ENCODE measurements around the gene WDR70.
"Not testable (repeated sequence)": the region's sequence is repeated elsewhere in the genome, so short reads cannot be mapped to it uniquely, and the experiment has no call there.

The WDR70 gene

DNA sequence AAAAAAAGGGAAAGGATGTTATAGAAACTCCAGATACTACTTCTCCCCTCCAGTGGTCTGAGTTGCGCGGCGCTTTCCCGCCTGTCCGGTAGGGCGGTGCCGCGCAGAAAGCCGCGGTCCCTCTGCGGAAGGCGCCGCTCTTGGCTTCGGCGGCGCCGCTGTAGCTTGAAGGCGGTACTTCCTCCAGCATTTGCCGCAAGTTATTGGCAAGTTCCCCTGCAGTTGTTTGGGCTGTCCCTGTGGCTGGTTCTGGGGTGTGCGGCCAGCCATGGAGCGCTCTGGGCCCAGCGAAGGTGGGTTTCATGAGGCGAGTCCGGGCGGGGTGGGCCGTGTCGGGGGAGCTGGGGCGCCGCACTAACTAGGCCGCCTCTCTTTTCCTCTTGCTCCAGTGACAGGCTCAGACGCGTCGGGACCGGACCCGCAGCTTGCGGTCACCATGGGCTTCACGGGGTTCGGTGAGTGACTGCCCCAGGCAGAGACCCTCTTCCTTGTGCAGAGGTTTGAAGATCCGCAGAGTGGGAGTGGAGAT is at the start of gene WDR70:
WDR70 (plus strand) TSS at position 219 of the 529 bp plus-strand sequence; CDS start at position 269, 50 bp downstream.
- DNase-seq, result peak; percentile 86

- DNase-seq, result not testable (repeated sequence)
Measured at GRCh38 chr5:37334754-37335153, 44.4 kb upstream of the WDR70 start.

DNA sequence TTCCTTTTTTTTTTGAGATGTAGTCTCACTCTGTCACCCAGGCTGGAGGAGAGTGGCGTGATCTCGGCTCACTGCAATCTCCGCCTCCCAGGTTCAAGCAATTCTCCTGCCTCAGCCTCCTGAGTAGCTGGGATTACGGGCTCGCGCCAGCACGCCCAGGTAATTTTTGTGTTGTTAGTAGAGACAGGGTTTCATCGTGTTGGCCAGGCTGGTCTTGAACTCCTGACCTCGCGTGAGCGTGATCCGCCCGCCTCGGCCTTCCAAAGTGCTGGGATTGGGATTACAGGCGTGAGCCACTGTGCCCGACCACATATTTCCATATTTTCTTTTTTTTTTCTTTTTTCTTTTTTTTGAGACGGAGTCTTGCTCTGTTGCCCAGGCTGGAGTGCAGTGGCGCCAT is 36.4 kb upstream of the WDR70 start:
- not testable (repeated sequence) for DNase-seq

DNA sequence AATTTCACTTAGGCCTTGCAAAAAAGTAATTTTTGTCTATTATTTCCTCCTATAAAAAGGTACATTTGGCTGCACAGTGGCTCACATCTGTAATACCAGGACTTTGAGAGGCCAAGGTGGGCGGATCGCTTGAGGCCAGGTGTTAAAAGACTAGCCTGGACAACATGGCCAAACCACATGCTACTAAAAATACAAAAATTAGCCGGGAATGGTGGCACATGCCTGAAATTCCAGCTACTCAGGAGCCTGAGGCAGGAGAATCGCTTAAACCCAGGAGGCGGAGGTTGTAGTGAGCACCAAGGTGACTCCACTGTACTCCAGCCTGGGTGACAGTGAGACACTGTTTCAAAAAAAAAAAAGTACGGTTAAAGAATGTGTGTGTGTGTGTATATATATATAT is 24.0 kb upstream of the WDR70 start:
- DNase-seq, result no peak

DNA sequence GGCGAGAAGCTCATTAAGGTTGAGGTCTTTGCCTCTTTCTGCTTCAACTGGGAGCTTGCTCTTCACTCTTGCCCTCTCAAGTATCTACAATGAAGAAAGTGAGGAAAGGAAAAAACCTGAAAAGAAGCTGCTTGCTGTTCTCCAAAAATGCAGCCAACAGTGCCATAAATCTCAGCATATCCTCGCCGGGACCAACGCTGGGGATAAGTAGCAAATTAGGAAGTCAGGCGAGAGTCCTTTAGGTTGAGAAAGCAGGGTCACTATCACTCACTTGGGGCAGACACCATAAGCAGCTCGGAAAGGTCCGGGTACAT is 8.6 kb upstream of the WDR70 start:
- no peak for DNase-seq

GRCh38 chr5:37370864-37371726 is 8.0 kb upstream of the WDR70 start, which contains the start of gene NUP155:
NUP155 (minus strand) TSS chr5:37371106; CDS start chr5:37370977, 129 bp downstream.
- DNase-seq, result peak; percentile 90

GRCh38 chr5:37375091-37375490 is 4.0 kb upstream of the WDR70 start:
- no peak for DNase-seq

- DNase-seq, result not testable (repeated sequence)
Measured at GRCh38 chr5:37378066-37378465, 1.1 kb upstream of the WDR70 start.

DNA sequence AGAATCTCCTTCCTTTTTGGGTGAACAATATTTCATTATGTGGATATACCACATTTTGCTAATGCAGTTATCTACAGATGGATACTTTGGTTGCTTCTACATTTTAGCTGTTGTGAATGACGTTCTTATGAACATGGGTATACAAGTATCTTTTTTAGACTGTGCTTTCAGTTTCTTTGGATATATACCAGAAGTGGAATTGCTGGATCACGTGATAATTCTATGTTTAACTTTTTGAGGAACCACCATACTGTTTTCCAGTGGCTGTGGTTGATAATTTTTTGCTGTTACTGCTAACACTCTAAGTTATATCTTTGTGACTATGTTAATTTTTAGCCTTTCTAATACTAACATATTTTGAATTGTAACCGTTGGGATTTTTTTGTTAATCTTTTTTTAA is 12.5 kb downstream of the WDR70 start:
- DNase-seq, result no peak

DNA sequence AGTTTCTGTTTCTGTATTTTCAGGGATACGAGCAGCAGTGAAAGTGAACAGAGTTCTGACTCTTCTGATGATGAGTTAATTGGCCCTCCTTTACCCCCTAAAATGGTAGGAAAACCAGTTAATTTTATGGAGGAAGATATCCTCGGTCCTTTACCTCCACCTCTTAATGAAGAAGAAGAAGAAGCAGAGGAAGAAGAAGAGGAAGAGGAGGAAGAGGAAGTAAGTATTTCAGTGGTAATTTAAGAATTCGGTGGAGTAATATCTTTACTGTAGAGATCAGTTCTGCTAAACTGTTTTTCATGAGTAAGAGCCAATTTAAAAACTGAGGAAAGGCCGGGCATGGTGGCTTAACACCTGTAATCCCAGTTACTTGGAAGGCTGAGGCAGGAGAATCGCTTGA is 17.2 kb downstream of the WDR70 start:
- DNase-seq, result no peak

- no peak for DNase-seq
Measured at GRCh38 chr5:37400501-37400900, 21.4 kb downstream of the WDR70 start.

DNA sequence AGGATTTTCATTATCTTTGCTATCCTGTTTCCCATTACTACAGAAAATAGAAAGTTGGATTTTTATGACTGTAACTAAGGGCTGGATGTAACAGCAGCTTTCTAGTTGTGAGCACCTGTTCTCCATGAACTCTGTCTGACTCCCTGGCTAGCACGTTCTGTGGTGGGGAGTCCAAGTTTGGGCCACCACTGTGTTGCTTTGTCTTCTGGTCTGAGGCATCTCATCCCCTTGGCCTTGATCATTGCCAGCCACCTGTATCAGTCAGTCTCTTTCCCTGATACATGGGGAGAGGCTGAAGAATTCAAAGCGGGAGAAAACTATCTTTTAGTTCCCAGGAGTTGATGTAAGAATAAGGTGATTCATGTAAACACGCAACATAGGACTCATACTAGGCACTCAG is 33.4 kb downstream of the WDR70 start:
- no peak for DNase-seq

GRCh38 chr5:37415456-37415855 is 36.3 kb downstream of the WDR70 start:
- DNase-seq, result not testable (repeated sequence)

DNA sequence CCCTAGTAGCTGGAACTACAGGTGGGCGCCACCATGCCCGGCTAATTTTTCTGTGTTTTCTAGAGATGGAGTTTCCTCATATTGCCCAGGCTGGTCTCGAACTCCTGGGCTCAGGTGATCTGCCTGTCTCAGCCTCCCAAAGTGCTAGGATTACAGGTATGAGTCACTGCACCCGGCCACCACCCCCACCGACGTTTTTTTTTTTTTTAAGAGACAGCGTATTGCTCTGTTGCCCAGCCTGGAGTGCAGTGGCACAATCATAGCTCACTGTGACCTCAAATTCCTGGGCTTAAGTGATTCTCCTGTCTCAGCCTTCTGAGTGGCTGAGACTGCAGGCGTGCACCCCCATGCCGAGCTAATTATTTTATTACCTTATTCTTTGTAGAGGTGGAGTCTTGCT is 38.2 kb downstream of the WDR70 start:
- DNase-seq, result no peak

- DNase-seq, result no peak
Measured at GRCh38 chr5:37424441-37424840, 45.3 kb downstream of the WDR70 start.

DNA sequence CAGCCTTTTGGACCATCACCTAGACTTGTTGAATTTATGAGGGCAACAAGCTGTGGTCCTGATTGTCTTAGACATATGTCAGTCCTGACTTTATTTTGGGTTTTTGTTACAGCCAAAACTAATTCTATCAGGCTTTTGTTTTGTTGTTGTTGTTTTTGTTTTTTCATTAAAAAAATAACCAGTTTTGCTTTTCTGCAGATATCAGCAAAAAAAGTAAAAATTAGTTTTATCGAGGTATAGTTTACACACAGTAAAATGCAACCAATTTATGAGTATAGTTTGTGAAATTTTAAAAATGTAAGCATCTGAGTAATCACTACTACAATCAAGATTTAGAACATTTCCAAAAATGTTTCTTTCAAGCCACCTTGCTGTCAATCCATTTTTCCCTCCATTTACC is 48.9 kb downstream of the WDR70 start:
- DNase-seq, result no peak

DNA sequence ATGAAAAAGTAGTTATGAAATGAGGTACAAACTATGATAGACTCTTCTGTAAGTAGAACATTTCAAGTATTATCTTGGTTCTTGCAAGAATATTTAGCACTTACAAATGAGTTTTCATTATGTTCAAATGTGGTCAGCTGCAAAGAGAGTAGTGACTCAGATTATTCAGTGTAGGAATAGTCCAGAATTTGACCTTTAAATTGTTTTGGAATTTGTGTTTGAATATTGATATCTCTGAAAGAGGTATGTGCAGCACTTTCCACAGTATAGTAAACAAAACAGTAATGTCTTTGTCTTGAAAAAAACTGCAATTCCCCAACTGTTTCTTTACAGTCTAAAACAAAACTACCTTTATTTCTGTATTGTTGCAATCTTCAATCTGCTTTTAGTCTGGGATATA is 56.1 kb downstream of the WDR70 start:
- no peak for DNase-seq

GRCh38 chr5:37436146-37436934 is 57.2 kb downstream of the WDR70 start:
- no peak for DNase-seq

- no peak for DNase-seq
Measured at GRCh38 chr5:37437711-37438110, 58.6 kb downstream of the WDR70 start.

GRCh38 chr5:37445783-37446182 is 66.7 kb downstream of the WDR70 start:
- DNase-seq, result not testable (repeated sequence)

GRCh38 chr5:37448941-37449340 is 69.8 kb downstream of the WDR70 start:
- DNase-seq, result no peak

DNA sequence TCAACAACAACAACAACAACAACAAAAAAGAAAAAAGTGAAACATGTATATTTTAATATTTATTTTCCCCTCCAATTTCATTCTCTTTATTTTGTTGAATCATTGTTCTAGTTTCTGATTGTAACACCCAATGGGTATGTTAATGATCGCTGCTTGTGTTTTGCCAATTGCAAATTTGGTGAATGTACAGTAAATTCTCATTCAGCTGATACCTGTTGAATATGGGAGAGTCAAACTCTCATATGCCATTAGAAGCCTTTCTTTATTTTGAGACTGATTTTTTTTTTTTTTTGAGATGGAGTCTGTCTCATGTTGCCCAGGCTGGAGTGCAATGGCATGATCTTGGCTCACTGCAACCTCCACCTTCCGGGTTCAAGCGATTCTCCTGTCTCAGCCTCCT is 72.9 kb downstream of the WDR70 start:
- not testable (repeated sequence) for DNase-seq

DNA sequence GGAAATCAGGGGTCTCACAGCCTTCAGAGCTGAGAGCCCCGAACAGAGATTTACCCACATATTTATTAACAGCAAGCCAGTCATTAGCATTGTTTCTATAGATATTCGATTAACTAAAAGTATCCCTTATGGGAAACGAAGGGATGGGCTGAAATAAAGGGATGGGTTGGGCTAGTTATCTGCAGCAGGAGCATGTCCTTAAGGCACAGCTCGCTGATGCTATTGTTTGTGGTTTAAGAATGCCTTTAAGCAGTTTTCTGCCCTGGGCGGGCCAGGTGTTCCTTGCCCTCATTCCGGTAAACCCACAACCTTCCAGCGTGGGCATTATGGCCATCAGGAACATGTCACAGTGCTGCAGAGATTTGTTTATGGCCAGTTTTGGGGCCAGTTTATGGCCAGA is 74.1 kb downstream of the WDR70 start:
- DNase-seq, result not testable (repeated sequence)

Measured in CD4-positive, alpha-beta T cell treated with Interleukin-4 for 4 hours (primary cell).